Prostate gland (tissue), 2 donors: ENCODE measurements around the gene JAK1. TPM values are rescaled to one million over a fixed set of nuclear protein-coding genes. Genes with fewer than 3 reads are reported as not detected.
A peak's percentile ranks its signal among the peaks of the same experiment; 100 is the strongest.

Source experiments
- DNase-seq: peaks from one replicate; pipeline ENCODE4 v3.0.0-alpha.2; 2019; ENCODE audit warnings: low spot score
- H3K27ac ChIP-seq, 2 donors: fragments of 200-600 bp; sonication (generic); 2 replicates each; pipeline ENCODE4 v1.5.1; 2017 to 2019
- H3K27me3 ChIP-seq: fragments of 200-600 bp; sonication (generic); replicated peaks from 2 replicates; pipeline ENCODE4 v1.5.1; 2019; ENCODE audit not compliant: insufficient read depth
- H3K36me3 ChIP-seq, 2 donors: fragments of 200-600 bp; sonication (generic); 1 replicate in 1 of 2; 2 replicates in 1 of 2; pipeline versions ENCODE4 v1.5.1 to v1.8.1; 2017 to 2019
- H3K4me1 ChIP-seq: fragments of 200-600 bp; sonication (generic); replicated peaks from 2 replicates; pipeline ENCODE4 v1.5.1; 2019
- H3K4me3 ChIP-seq, 2 donors: fragments of 200-600 bp; sonication (generic); 2 replicates each; pipeline ENCODE4 v1.5.1; 2017 to 2019
- H3K9me3 ChIP-seq: fragments of 200-600 bp; sonication (generic); 2 replicates; pipeline ENCODE4 v1.5.1; 2017
- POLR2A ChIP-seq: fragments of 450-650 bp; IDR thresholded peaks from one replicate; pipeline ENCODE4 v1.6.1; 2016; ENCODE audit warnings: antibody characterized with exemption, mild to moderate bottlenecking
- POLR2AphosphoS5 ChIP-seq: sonication (generic); formaldehyde crosslinking; IDR thresholded peaks from one replicate; pipeline ENCODE4 v1.6.1; 2017; ENCODE audit warnings: antibody characterized with exemption
- WGBS: methylation state at CpG from one replicate; pipeline ENCODE4 v1.1.5; 2018; 5-methylcytosine and 5-hydroxymethylcytosine counted together
- intact Hi-C: fragments of 100-400 bp; cut with DNase I; formaldehyde crosslinking; loops from one replicate; pipeline ENCODE4 v1.14.2; 2022
- total RNA-seq, 2 donors: library from RNA; depleted of rRNA; stranded (reverse); fragments of >200 nt; gene quantifications; one replicate each; pipeline ENCODE4 v1.1.0, GENCODE V29; 2016
- TF ChIP-seq, protein P1 (sequence below), 4 experiments: fragments of 200-600 bp in 2 of 4; fragments of 450-650 bp in 2 of 4; sonication (generic) in 2 of 4; IDR thresholded peaks; 1 replicate in 3 of 4; 2 replicates in 1 of 4; pipeline ENCODE4 v1.5.1; 2016 to 2019; ENCODE audit warnings: antibody characterized with exemption in 4 of 4, mild to moderate bottlenecking in 2 of 4, moderate library complexity in 2 of 4

The JAK1 gene
- total RNA-seq, 2 donors from 2014 or later, result 66.3 to 115 TPM

GRCh38 chr1:64969305-64970046, 3.1 kb upstream of the JAK1 start:
- intact Hi-C loops, result loop anchor here (5.0 to 10.0 kb wide), 3 partner anchors 33 to 93 kb away; no protein-coding TSS in a partner anchor
- Histone ChIP-seq H3K27me3 (no peaks in the 10 kb centered on the region), H3K4me3 (no peak overlapping the region), H3K27ac (no peak overlapping the region), H3K9me3 (no peaks in the 10 kb centered on the region), H3K4me1 (no peaks in the 10 kb centered on the region), H3K36me3 (no peaks in the 10 kb centered on the region)
- DNase-seq, result no peak
- 72% methylated on average over 9 of the region's 9 CpGs for WGBS
- TF ChIP-seq, protein P1, sequence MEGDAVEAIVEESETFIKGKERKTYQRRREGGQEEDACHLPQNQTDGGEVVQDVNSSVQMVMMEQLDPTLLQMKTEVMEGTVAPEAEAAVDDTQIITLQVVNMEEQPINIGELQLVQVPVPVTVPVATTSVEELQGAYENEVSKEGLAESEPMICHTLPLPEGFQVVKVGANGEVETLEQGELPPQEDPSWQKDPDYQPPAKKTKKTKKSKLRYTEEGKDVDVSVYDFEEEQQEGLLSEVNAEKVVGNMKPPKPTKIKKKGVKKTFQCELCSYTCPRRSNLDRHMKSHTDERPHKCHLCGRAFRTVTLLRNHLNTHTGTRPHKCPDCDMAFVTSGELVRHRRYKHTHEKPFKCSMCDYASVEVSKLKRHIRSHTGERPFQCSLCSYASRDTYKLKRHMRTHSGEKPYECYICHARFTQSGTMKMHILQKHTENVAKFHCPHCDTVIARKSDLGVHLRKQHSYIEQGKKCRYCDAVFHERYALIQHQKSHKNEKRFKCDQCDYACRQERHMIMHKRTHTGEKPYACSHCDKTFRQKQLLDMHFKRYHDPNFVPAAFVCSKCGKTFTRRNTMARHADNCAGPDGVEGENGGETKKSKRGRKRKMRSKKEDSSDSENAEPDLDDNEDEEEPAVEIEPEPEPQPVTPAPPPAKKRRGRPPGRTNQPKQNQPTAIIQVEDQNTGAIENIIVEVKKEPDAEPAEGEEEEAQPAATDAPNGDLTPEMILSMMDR (IDR thresholded peaks at IDR 0.05), result no peak
- TF ChIP-seq POLR2AphosphoS5 (no peak), POLR2A (no peak)

DNA sequence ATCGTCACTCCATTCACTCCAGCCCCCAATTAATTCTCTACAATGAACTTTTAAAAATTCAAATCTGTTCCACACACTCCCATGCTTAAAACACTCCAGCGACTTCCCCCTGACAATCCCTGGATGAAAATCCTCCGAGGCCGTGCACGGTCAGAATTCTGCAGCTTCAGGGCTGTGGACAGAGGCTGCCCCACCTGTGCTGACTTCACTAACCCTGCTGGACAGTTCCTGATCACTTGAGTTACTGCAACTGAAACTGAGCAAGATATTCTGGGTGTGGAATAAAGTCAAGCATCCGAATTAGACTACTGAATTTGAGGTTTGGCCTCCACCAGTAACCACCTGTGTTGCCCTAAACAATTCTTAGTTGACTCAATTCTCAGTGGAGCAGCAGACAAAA, 1.0 kb upstream of the JAK1 start:
- 56% methylated on average over 6 of the region's 6 CpGs for WGBS
- no peak overlapping the region for H3K4me3 ChIP-seq
- no peaks in the 10 kb centered on the region for H3K4me1 ChIP-seq
- peak overlapping the region in 1 of 2 donors; percentile 80 for H3K27ac ChIP-seq
- H3K27me3 ChIP-seq, result no peaks in the 10 kb centered on the region
- intact Hi-C loops, result loop anchor here (5.0 to 10.0 kb wide), 3 partner anchors 35 to 95 kb away; no protein-coding TSS in a partner anchor
- TF ChIP-seq POLR2A (no peak), POLR2AphosphoS5 (no peak)
- TF ChIP-seq, protein P1 (IDR thresholded peaks at IDR 0.05), result no peak
- DNase-seq, result no peak
- H3K36me3 ChIP-seq, result no peaks in the 10 kb centered on the region
- H3K9me3 ChIP-seq, result no peaks in the 10 kb centered on the region

DNA sequence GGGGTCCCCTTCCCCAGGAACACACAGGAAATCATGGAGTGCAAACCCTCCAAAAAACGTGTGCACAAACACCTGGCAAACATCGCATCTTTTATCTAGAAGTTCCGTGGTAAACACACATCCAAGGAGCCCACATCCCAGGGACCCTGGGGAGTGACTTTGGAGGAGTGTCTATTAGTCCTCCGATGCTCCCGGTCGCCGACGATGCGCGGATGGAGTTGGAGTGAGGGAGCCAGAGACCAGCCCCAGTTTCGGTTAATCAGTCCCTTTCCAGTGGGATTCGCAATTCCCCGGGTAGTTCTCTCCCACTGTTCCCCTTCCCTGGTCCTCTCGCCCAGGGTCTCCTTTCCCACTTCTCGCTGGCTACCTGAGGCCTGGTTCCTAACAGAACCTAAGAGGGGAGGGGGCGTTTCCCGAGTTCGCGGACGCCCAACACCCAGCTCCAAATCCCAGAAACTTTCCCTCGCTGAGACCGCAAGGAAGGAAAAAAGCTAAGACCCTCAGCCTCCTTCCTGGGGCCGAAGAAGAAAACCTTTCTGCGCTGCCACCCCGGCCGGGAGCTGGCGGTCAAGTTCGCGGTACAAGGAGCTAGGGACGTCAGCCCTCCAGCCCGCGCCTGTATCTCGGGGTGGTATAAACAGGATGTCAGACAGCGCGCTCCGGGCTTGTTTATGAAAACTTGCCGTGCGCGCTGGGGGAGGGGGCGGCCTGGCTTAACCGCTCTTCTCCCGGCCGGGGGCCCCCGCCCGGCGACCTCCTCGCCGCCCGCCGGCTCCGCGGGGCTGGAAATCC, 787 bp downstream of the JAK1 start:
- peak overlapping the region; percentile 87 to 93 for H3K27ac ChIP-seq
- DNase-seq, result peak; percentile 40
- no peaks in the 10 kb centered on the region for H3K4me1 ChIP-seq
- no peaks in the 10 kb centered on the region for H3K9me3 ChIP-seq
- no peaks in the 10 kb centered on the region for H3K27me3 ChIP-seq
- intact Hi-C loops, result loop anchor here (5.0 to 10.0 kb wide), 3 partner anchors 37 to 97 kb away; no protein-coding TSS in a partner anchor
- H3K4me3 ChIP-seq, result peak overlapping the region; percentile 98 to 99
- TF ChIP-seq, protein P1 (IDR thresholded peaks at IDR 0.05), result no peak
- WGBS, result under 1% methylated on average over 51 of the region's 52 CpGs
- H3K36me3 ChIP-seq, result no peaks in the 10 kb centered on the region

GRCh38 chr1:64963466-64963865, 2.9 kb downstream of the JAK1 start:
- no peaks in the 10 kb centered on the region for H3K36me3 ChIP-seq
- TF ChIP-seq POLR2A, result no peak
- no peaks in the 10 kb centered on the region for H3K9me3 ChIP-seq
- intact Hi-C loops, result loop anchor here (10.0 kb wide), 1 partner anchor 69 kb away; no protein-coding TSS in a partner anchor
- no peaks in the 10 kb centered on the region for H3K27me3 ChIP-seq
- 96% methylated on average over 5 of the region's 5 CpGs for WGBS
- H3K4me3 ChIP-seq, result no peak overlapping the region
- no peak for DNase-seq
- H3K4me1 ChIP-seq, result no peaks in the 10 kb centered on the region
- H3K27ac ChIP-seq, result no peak overlapping the region

DNA sequence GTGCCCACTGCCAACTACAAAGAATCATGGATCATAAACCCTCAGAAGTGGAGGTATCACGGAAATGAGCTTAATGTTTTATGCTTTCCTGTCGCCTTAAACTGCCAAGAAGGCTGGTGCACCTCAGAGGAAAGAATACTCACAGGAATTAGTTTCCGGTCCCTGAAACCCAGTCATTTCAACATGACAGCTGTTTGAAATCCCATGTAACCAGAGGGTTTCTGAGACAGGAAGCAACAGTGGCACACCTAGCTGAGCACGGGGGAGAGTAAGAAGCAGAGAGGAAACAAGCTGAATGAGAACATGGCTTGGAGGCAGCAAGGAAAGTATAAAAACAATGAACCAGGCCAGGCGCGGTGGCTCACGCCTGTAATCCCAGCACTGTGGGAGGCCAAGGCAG, 3.9 kb downstream of the JAK1 start:
- no peak for DNase-seq
- H3K9me3 ChIP-seq, result no peaks in the 10 kb centered on the region
- no peaks in the 10 kb centered on the region for H3K4me1 ChIP-seq
- no peaks in the 10 kb centered on the region for H3K27me3 ChIP-seq
- H3K27ac ChIP-seq, result no peak overlapping the region
- intact Hi-C loops, result loop anchor here (10.0 kb wide), 1 partner anchor 68 kb away; no protein-coding TSS in a partner anchor
- WGBS, result 39% methylated on average over 7 of the region's 7 CpGs
- H3K36me3 ChIP-seq, result no peaks in the 10 kb centered on the region
- TF ChIP-seq POLR2AphosphoS5, result no peak
- TF ChIP-seq POLR2A, result no peak
- TF ChIP-seq, protein P1 (IDR thresholded peaks at IDR 0.05), result no peak
- no peak overlapping the region for H3K4me3 ChIP-seq
